Kidney epithelial cell (primary cell): ENCODE data around the gene C1GALT1. TPM values are rescaled to one million over a fixed set of nuclear protein-coding genes. Genes with fewer than 3 reads are reported as not detected.

Experiments used
- DNase-seq: peaks from one replicate; pipeline ENCODE4 v3.0.0-alpha.2; 2010; ENCODE audit warnings: low read depth
- H3K27me3 ChIP-seq: 2 replicates; pipeline ENCODE4 v1.6.0; 2011; ENCODE audit warnings: low read length; ENCODE audit not compliant: control insufficient read depth, insufficient read depth
- H3K36me3 ChIP-seq: 2 replicates; pipeline ENCODE4 v1.5.1; 2011; ENCODE audit warnings: low read length; ENCODE audit not compliant: control insufficient read depth, insufficient read depth
- H3K4me3 ChIP-seq: 2 replicates; pipeline ENCODE4 v1.5.1; 2011; ENCODE audit warnings: low read depth, mild to moderate bottlenecking, control low read depth, low read length
- total RNA-seq: library from RNA; depleted of rRNA; stranded (reverse); fragments of >200 nt; gene quantifications from 2 replicates; pipeline ENCODE4 v1.2.3, GENCODE V29; 2015
- TF ChIP-seq, protein P1 (sequence below): IDR thresholded peaks from 2 replicates; pipeline ENCODE4 v1.5.1; 2011; ENCODE audit warnings: mild to moderate bottlenecking, moderate library complexity, low read length, control low read depth, inconsistent platforms; ENCODE audit not compliant: insufficient read depth, poor library complexity, severe bottlenecking

The C1GALT1 gene
- total RNA-seq, 1 donor from 2014 or later = 102 TPM

GRCh38 chr7:7176406-7177043 is 5.8 kb upstream of the C1GALT1 start:
- H3K27me3 ChIP-seq = no peaks in the 10 kb centered on the region
- no peak overlapping the region for H3K4me3 ChIP-seq
- peak; percentile 90 for DNase-seq
- no peaks in the 10 kb centered on the region for H3K36me3 ChIP-seq
- TF ChIP-seq, protein P1, sequence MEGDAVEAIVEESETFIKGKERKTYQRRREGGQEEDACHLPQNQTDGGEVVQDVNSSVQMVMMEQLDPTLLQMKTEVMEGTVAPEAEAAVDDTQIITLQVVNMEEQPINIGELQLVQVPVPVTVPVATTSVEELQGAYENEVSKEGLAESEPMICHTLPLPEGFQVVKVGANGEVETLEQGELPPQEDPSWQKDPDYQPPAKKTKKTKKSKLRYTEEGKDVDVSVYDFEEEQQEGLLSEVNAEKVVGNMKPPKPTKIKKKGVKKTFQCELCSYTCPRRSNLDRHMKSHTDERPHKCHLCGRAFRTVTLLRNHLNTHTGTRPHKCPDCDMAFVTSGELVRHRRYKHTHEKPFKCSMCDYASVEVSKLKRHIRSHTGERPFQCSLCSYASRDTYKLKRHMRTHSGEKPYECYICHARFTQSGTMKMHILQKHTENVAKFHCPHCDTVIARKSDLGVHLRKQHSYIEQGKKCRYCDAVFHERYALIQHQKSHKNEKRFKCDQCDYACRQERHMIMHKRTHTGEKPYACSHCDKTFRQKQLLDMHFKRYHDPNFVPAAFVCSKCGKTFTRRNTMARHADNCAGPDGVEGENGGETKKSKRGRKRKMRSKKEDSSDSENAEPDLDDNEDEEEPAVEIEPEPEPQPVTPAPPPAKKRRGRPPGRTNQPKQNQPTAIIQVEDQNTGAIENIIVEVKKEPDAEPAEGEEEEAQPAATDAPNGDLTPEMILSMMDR = no peak

GRCh38 chr7:7177044-7177517 is 5.3 kb upstream of the C1GALT1 start:
- no peak overlapping the region for H3K4me3 ChIP-seq
- peak; percentile 98 for DNase-seq
- TF ChIP-seq, protein P1 = no peak
- H3K36me3 ChIP-seq = no peaks in the 10 kb centered on the region
- H3K27me3 ChIP-seq = no peaks in the 10 kb centered on the region

DNA sequence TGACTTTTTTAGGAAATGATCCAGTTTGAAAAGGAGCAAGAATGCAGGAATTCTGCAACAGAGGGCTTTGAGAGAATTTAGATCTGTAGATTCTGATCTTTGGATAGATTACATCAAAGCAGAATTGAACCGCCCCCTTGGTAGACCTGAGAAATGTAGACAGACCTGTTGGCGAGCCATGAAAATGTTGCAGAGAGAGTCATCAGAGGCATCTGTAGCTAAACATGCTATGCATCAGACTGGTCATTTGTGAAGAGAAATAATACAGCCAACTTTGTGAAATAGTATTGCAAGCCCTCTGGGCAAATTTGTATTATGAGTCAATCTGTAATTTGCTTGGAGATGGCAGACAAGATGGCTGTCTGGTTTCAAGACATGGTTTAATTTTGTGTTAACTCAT is 4.3 kb upstream of the C1GALT1 start:
- DNase-seq = no peak

GRCh38 chr7:7178906-7179305 is 3.4 kb upstream of the C1GALT1 start:
- Histone ChIP-seq H3K27me3 (no peaks in the 10 kb centered on the region), H3K36me3 (no peaks in the 10 kb centered on the region), H3K4me3 (no peak overlapping the region)
- DNase-seq = peak; percentile 51
- TF ChIP-seq, protein P1 = no peak

More for the DNA sequence above, 4.3 kb upstream of the C1GALT1 start:
- H3K27me3 ChIP-seq = no peaks in the 10 kb centered on the region
- no peaks in the 10 kb centered on the region for H3K36me3 ChIP-seq
- no peak overlapping the region for H3K4me3 ChIP-seq
- TF ChIP-seq, protein P1 = no peak

GRCh38 chr7:7180725-7181449 is 1.5 kb upstream of the C1GALT1 start:
- no peaks in the 10 kb centered on the region for H3K36me3 ChIP-seq
- no peaks in the 10 kb centered on the region for H3K27me3 ChIP-seq
- TF ChIP-seq, protein P1 = no peak
- no peak overlapping the region for H3K4me3 ChIP-seq
- DNase-seq = no peak
